Measurements from ENCODE around the gene STEEP1. TPM values are rescaled to one million over a fixed set of nuclear protein-coding genes. Genes with fewer than 3 reads are reported as not detected.

Gene STEEP1
- total and polyA plus RNA-seq, 2 of the 13 experiments (the other 11 are each of a cell fraction or from before 2014, with no cell fraction given) = 7.7 to 23.1 TPM

GRCh38 chrX:119549327-119550016 lies 15.7 kb downstream of the STEEP1 start:
- FAIRE-seq = no peak
- 81% methylated on average over 6 of the region's 7 CpGs for WGBS (ENCODE audit: low lambda C conversion rate)
- ChIA-PET CTCF (ENCODE audit: low intra/inter-chr PET ratio, low total read pairs) (no interaction called here), POLR2A (no interaction called here)
- no peaks in the 10 kb centered on the region; a peak in 1 of 5 replicates for H3K36me3 ChIP-seq (replicated peaks in 1 of 2; ENCODE audit: control insufficient read depth in 1 of 2, insufficient read depth in 2 of 2, low read length in 2 of 2)
- H2AFZ ChIP-seq (ENCODE audit: low read length) = no peak overlapping the region
- no peaks in the 10 kb centered on the region for H3K4me1 ChIP-seq (ENCODE audit: insufficient read depth, low read length)
- no peak overlapping the region for H3K9ac ChIP-seq (ENCODE audit: insufficient read depth, low read depth, low read length)
- no peaks in the 10 kb centered on the region for H3K9me3 ChIP-seq (ENCODE audit: low read length)
- H3K27ac ChIP-seq (ENCODE audit: extremely low read length, insufficient read depth, low read length) = no peak overlapping the region
- H3K4me2 ChIP-seq (ENCODE audit: low read depth, low read length) = no peak overlapping the region
- no peak overlapping the region for H3K4me3 ChIP-seq (replicated peaks in 1 of 3; ENCODE audit: insufficient read depth in 1 of 3, low read depth in 2 of 3, low read length in 3 of 3)
- DNase-seq (ENCODE audit: low spot score) = no peak
- H3K79me2 ChIP-seq (ENCODE audit: insufficient read depth, low read length) = no peaks in the 10 kb centered on the region
- no TSS peak for BruUV-seq (replicated peaks)
- H4K20me1 ChIP-seq (ENCODE audit: insufficient read depth, low read length) = no peaks in the 10 kb centered on the region
- in situ Hi-C loops (cut with HindIII; ENCODE audit: extremely low pct_ligation_motif_present, low pct_unique_long_range_greater_than_20kb) = no loop called here
- H3K27me3 ChIP-seq (ENCODE audit: control insufficient read depth in 1 of 2, insufficient read depth in 2 of 2, low read length in 2 of 2) = no peaks in the 10 kb centered on the region
- no peak for ATAC-seq
- intact Hi-C loops (cut with micrococcal nuclease; ENCODE audit: unreplicated experiment) = no loop called here
- TF ChIP-seq PRMT3 (CRISPR knock-in tag; IDR thresholded peaks at IDR 0.05; ENCODE audit: borderline replicate concordance, low read depth) (no peak), KDM5A (IDR thresholded peaks at IDR 0.05; ENCODE audit: borderline replicate concordance, low read length) (no peak), RBFOX2 (IDR thresholded peaks at IDR 0.05; ENCODE audit: low read depth, low read length) (no peak), ZNF816 (CRISPR knock-in tag; IDR thresholded peaks at IDR 0.05; ENCODE audit: borderline replicate concordance) (no peak), SMARCC2 (IDR thresholded peaks at IDR 0.05) (no peak), DR1 (CRISPR knock-in tag; IDR thresholded peaks at IDR 0.05) (no peak), KLF15 (CRISPR knock-in tag; IDR thresholded peaks at IDR 0.05; ENCODE audit: borderline replicate concordance) (no peak), NFKB2 (CRISPR knock-in tag; IDR thresholded peaks at IDR 0.05; ENCODE audit: borderline replicate concordance) (no peak), ZNF318 (CRISPR knock-in tag; IDR thresholded peaks at IDR 0.05) (no peak), NKX3-1 (CRISPR knock-in tag; IDR thresholded peaks at IDR 0.05) (no peak), BCLAF1 (IDR thresholded peaks at IDR 0.05) (no peak)
- TF ChIP-seq, protein P1, sequence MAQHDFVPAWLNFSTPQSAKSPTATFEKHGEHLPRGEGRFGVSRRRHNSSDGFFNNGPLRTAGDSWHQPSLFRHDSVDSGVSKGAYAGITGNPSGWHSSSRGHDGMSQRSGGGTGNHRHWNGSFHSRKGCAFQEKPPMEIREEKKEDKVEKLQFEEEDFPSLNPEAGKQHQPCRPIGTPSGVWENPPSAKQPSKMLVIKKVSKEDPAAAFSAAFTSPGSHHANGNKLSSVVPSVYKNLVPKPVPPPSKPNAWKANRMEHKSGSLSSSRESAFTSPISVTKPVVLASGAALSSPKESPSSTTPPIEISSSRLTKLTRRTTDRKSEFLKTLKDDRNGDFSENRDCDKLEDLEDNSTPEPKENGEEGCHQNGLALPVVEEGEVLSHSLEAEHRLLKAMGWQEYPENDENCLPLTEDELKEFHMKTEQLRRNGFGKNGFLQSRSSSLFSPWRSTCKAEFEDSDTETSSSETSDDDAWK (CRISPR knock-in tag; IDR thresholded peaks at IDR 0.05) = no peak

All from HepG2 (cell line).